H1 (cell line): ENCODE data around the gene BCL2L1. TPM values are rescaled to one million over a fixed set of nuclear protein-coding genes. Genes with fewer than 3 reads are reported as not detected.

Experiments used
- CHD2 ChIP-seq: IDR thresholded peaks from 2 replicates; pipeline ENCODE4 v1.6.1; 2012; ENCODE audit warnings: low read length, improper control_type of control experiment
- CTCF ChIP-seq, 3 experiments: IDR thresholded peaks; 1 replicate in 2 of 3; 2 replicates in 1 of 3; pipeline versions ENCODE4 v1.5.1 to v1.6.1; 2011; ENCODE audit warnings: low read length in 3 of 3, mild to moderate bottlenecking in 3 of 3, inconsistent platforms in 2 of 3, low read depth in 1 of 3, moderate library complexity in 1 of 3; ENCODE audit not compliant: insufficient read depth in 1 of 3; ENCODE audit errors: control extremely low read depth in 1 of 3
- EZH2 ChIP-seq: fragments of 200-600 bp; sonication (generic); IDR thresholded peaks from 2 replicates; pipeline ENCODE4 v1.7.1; 2012; ENCODE audit warnings: low read depth, mild to moderate bottlenecking, moderate library complexity, low read length, inconsistent platforms; ENCODE audit not compliant: severe bottlenecking
- JUND ChIP-seq: IDR thresholded peaks from 2 replicates; pipeline ENCODE4 v1.6.1; 2011; ENCODE audit warnings: mild to moderate bottlenecking, improper control_type of control experiment, low read length
- NRF1 ChIP-seq: IDR thresholded peaks from 2 replicates; pipeline ENCODE4 v1.6.1; 2011; ENCODE audit warnings: mild to moderate bottlenecking, low read depth, low read length, improper control_type of control experiment
- PHF8 ChIP-seq: fragments of 200-600 bp; sonication (generic); conservative IDR thresholded peaks from 2 replicates; pipeline ENCODE4 v1.7.1; 2012; ENCODE audit warnings: low read depth, mild to moderate bottlenecking, inconsistent platforms, low read length, moderate library complexity
- POLR2AphosphoS5 ChIP-seq: IDR thresholded peaks from 2 replicates; pipeline ENCODE4 v1.6.1; 2011; ENCODE audit warnings: low read depth, low read length
- SIN3A ChIP-seq, 2 experiments: IDR thresholded peaks in 1 of 2; conservative IDR thresholded peaks in 1 of 2; 2 replicates each; pipeline ENCODE4 v1.6.1; 2011 to 2012; ENCODE audit warnings: low read length in 2 of 2, improper control_type of control experiment in 1 of 2, low read depth in 1 of 2, mild to moderate bottlenecking in 1 of 2
- polyA plus RNA-seq, 7 experiments: library from polyadenylated mRNA; depleted of rRNA in 3 of 7; stranded (reverse) in 5 of 7; unstranded in 2 of 7; fragments of >200 nt in 5 of 7; fragments of 200-250 nt in 2 of 7; gene quantifications; 1 replicate in 5 of 7; 2 replicates in 1 of 7; 4 replicates in 1 of 7; pipeline versions ENCODE4 v1.2.1 to v1.2.3, GENCODE V29; 2011 to 2013; ENCODE audit warnings: missing spikeins in 2 of 7, mixed read lengths in 2 of 7
- total RNA-seq: library from RNA; stranded (reverse); fragmentation: NEBNext Ultra II Directional; extraction: Animal tissue kit (Norgen Biotek cat#: 25700); gene quantifications from 2 replicates; pipeline ENCODE4 v1.2.1, GENCODE V29; 2021
- TF ChIP-seq, protein P1 (sequence below): IDR thresholded peaks from 2 replicates; pipeline ENCODE4 v1.6.1; 2012; ENCODE audit warnings: inconsistent platforms

BCL2L1 gene
- total and polyA plus RNA-seq, 2 of the 8 experiments (the other 6 are each of a cell fraction or from before 2014, with no cell fraction given) = 64.9 to 66.1 TPM

GRCh38 chr20:31691646-31692275 is 30.9 kb downstream of the BCL2L1 start (continued):
- TF ChIP-seq PHF8 (no peak), CTCF (IDR thresholded peaks at IDR 0.05; ENCODE audit: control extremely low read depth in 1 of 3, insufficient read depth in 1 of 3, low read depth in 1 of 3, low read length in 3 of 3) (no peak), NRF1 (no peak), SIN3A (conservative IDR thresholded peaks at IDR 0.05 in 1 of 2, IDR thresholded peaks at IDR 0.05 in 1 of 2; ENCODE audit: low read depth in 1 of 2, low read length in 2 of 2) (no peak), EZH2 (no peak), CHD2 (no peak), JUND (no peak), POLR2AphosphoS5 (no peak)
- TF ChIP-seq, protein P1, sequence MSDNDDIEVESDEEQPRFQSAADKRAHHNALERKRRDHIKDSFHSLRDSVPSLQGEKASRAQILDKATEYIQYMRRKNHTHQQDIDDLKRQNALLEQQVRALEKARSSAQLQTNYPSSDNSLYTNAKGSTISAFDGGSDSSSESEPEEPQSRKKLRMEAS = no peak
